ENCODE data around the gene ZC2HC1C.

DNA sequence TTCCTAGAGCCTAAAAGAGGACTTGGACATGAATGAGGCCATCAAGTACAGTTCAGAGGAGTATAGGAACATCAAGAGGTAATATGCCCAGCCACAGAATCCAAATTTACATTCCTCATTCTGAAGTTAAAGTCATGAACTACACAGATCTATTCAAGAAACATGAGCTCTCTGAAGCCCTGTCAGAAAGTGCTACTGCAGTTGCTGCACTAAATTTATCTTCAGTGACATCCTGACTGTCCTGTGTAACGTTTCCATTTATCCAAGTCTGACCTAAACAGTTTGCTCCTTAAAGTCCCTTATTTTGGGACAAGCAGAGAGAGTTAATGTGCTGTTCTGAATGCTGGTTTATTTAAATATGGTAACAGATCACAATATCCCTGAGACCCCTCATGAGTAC lies 29.2 kb downstream of the ZC2HC1C start:
- TF ChIP-seq, protein P1, sequence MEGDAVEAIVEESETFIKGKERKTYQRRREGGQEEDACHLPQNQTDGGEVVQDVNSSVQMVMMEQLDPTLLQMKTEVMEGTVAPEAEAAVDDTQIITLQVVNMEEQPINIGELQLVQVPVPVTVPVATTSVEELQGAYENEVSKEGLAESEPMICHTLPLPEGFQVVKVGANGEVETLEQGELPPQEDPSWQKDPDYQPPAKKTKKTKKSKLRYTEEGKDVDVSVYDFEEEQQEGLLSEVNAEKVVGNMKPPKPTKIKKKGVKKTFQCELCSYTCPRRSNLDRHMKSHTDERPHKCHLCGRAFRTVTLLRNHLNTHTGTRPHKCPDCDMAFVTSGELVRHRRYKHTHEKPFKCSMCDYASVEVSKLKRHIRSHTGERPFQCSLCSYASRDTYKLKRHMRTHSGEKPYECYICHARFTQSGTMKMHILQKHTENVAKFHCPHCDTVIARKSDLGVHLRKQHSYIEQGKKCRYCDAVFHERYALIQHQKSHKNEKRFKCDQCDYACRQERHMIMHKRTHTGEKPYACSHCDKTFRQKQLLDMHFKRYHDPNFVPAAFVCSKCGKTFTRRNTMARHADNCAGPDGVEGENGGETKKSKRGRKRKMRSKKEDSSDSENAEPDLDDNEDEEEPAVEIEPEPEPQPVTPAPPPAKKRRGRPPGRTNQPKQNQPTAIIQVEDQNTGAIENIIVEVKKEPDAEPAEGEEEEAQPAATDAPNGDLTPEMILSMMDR (IDR thresholded peaks at IDR 0.05): no peak
- no peak for TF ChIP-seq POLR2A (IDR thresholded peaks at IDR 0.05)
